SK-N-SH (cell line): ENCODE results near the gene NBEA. TPM values are rescaled to one million over a fixed set of nuclear protein-coding genes. Genes with fewer than 3 reads are reported as not detected.

Experiments
- CTCF ChIA-PET: fragments of 300-600, 350-600 bp; formaldehyde crosslinking; extraction: SDS; loops from one replicate; lab custom pipeline; 2021; lab: Yijun Ruan, JAX
- POLR2A ChIA-PET: fragments of 350-600 bp; sonication (Branson Sonifier 250); formaldehyde crosslinking; extraction: SDS; loops from one replicate; lab custom pipeline; 2020; ENCODE audit warnings: antibody characterized with exemption, inconsistent platforms; lab: Yijun Ruan, JAX
- DNase-seq: peaks from one replicate; pipeline ENCODE4 v3.0.0; 2012
- H2AFZ ChIP-seq: fragments of 200-600 bp; sonication (generic); 2 replicates; pipeline ENCODE4 v1.8.1; 2016; ENCODE audit warnings: antibody characterized with exemption, mild to moderate bottlenecking, low read depth
- H3F3A ChIP-seq: fragments of 200-600 bp; sonication (generic); replicated peaks from 2 replicates; pipeline ENCODE3; 2016; ENCODE audit warnings: antibody characterized with exemption, mild to moderate bottlenecking; ENCODE audit not compliant: insufficient read depth
- H3K27ac ChIP-seq, 2 experiments: fragments of 200-500 bp in 1 of 2; fragments of 200-600 bp in 1 of 2; sonication (Bioruptor generic) in 1 of 2; sonication (generic), shearing (Covaris generic) in 1 of 2; 2 replicates each; pipeline versions ENCODE4 v1.5.1 to v1.6.1; 2014 to 2016; ENCODE audit warnings: low read depth in 2 of 2, inconsistent platforms in 1 of 2, low read length in 1 of 2, mild to moderate bottlenecking in 1 of 2, mixed read lengths in 1 of 2
- H3K27me3 ChIP-seq: fragments of 200-600 bp; sonication (generic), shearing (Covaris generic); 2 replicates; pipeline ENCODE4 v1.6.1; 2016; ENCODE audit warnings: mixed run types; ENCODE audit not compliant: insufficient read depth
- H3K36me3 ChIP-seq, 2 experiments: fragments of 200-500 bp in 1 of 2; fragments of 200-600 bp in 1 of 2; sonication (Bioruptor generic) in 1 of 2; sonication (generic) in 1 of 2; replicated peaks in 1 of 2; 2 replicates each; pipeline versions ENCODE3 to v1.5.1; 2014 to 2016; ENCODE audit warnings: low read length in 1 of 2, mild to moderate bottlenecking in 1 of 2; ENCODE audit not compliant: insufficient read depth in 2 of 2, control insufficient read depth in 1 of 2
- H3K4me1 ChIP-seq, 2 experiments: fragments of 200-500 bp in 1 of 2; fragments of 200-600 bp in 1 of 2; sonication (Bioruptor generic) in 1 of 2; sonication (generic), shearing (Covaris generic) in 1 of 2; 2 replicates each; pipeline versions ENCODE4 v1.5.1 to v1.6.1; 2014 to 2016; ENCODE audit warnings: low read depth in 1 of 2, low read length in 1 of 2, mixed run types in 1 of 2; ENCODE audit not compliant: insufficient read depth in 2 of 2, control insufficient read depth in 1 of 2
- H3K4me2 ChIP-seq: fragments of 200-600 bp; sonication (generic), shearing (Covaris generic); 2 replicates; pipeline ENCODE4 v1.6.1; 2017; ENCODE audit warnings: mixed run types
- H3K4me3 ChIP-seq, 2 experiments: fragments of 200-500 bp in 1 of 2; fragments of 200-600 bp in 1 of 2; sonication (Bioruptor generic) in 1 of 2; sonication (generic), shearing (Covaris generic) in 1 of 2; 2 replicates each; pipeline versions ENCODE4 v1.5.1 to v1.8.1; 2014 to 2016; ENCODE audit warnings: low read depth in 2 of 2, inconsistent platforms in 1 of 2, low read length in 1 of 2, mild to moderate bottlenecking in 1 of 2, mixed read lengths in 1 of 2, moderate library complexity in 1 of 2
- H3K79me2 ChIP-seq: fragments of 200-600 bp; sonication (generic); 2 replicates; pipeline ENCODE4 v1.8.1; 2017; ENCODE audit warnings: mild to moderate bottlenecking; ENCODE audit not compliant: insufficient read depth
- H3K9ac ChIP-seq: fragments of 200-600 bp; sonication (generic); 2 replicates; pipeline ENCODE4 v1.6.1; 2017; ENCODE audit warnings: mixed run types
- H3K9me2 ChIP-seq: fragments of 200-600 bp; sonication (generic); 2 replicates; pipeline ENCODE4 v1.6.1; 2017; ENCODE audit warnings: mixed run types
- H3K9me3 ChIP-seq: fragments of 200-600 bp; sonication (generic); 2 replicates; pipeline ENCODE4 v1.6.1; 2017; ENCODE audit warnings: mixed run types, mild to moderate bottlenecking, moderate library complexity
- H4K20me1 ChIP-seq: fragments of 200-600 bp; sonication (generic); 2 replicates; pipeline ENCODE4 v1.6.1; 2017; ENCODE audit warnings: mild to moderate bottlenecking, mixed run types; ENCODE audit not compliant: insufficient read depth
- EP300 ChIP-seq, 2 experiments: IDR thresholded peaks; 2 replicates each; pipeline versions ENCODE4 v1.4.0 to v1.6.1; 2012; ENCODE audit warnings: borderline replicate concordance in 1 of 2, low read depth in 1 of 2, low read length in 1 of 2
- EZH2phosphoT487 ChIP-seq: fragments of 200-600 bp; sonication (generic); IDR thresholded peaks from 2 replicates; pipeline ENCODE4 v1.6.1; 2017; ENCODE audit warnings: low read depth, mixed run types, mild to moderate bottlenecking, antibody characterized with exemption, moderate library complexity, borderline replicate concordance
- FOSL2 ChIP-seq: IDR thresholded peaks from 2 replicates; pipeline ENCODE4 v1.4.0; 2012; ENCODE audit warnings: low read depth, mild to moderate bottlenecking, moderate library complexity, borderline replicate concordance
- FOXJ3 ChIP-seq: sonication (generic); formaldehyde crosslinking; IDR thresholded peaks from 2 replicates; pipeline ENCODE4 v1.5.1; 2020; ENCODE audit warnings: mild to moderate bottlenecking, missing genetic modification reagents
- JUND ChIP-seq: IDR thresholded peaks from 2 replicates; pipeline ENCODE4 v1.4.0; 2012
- NFIC ChIP-seq: IDR thresholded peaks from 2 replicates; pipeline ENCODE4 v1.4.0; 2012; ENCODE audit warnings: borderline replicate concordance
- TCF12 ChIP-seq: IDR thresholded peaks from 2 replicates; pipeline ENCODE4 v1.4.0; 2012
- TEAD4 ChIP-seq: IDR thresholded peaks from 2 replicates; pipeline ENCODE4 v1.4.0; 2012; ENCODE audit warnings: mild to moderate bottlenecking, borderline replicate concordance; ENCODE audit not compliant: insufficient read depth
- YY1 ChIP-seq: IDR thresholded peaks from 2 replicates; pipeline ENCODE4 v1.4.0; 2012; ENCODE audit warnings: low read depth, mild to moderate bottlenecking
- WGBS: methylation state at CpG from one replicate; pipeline ENCODE4 v1.1.6; 2017; ENCODE audit warnings: low lambda C conversion rate; 5-methylcytosine and 5-hydroxymethylcytosine counted together
- polyA plus RNA-seq, 3 experiments: library from polyadenylated mRNA; depleted of rRNA; stranded (reverse); fragments of >200 nt; gene quantifications; 2 replicates each; pipeline ENCODE4 v1.2.3, GENCODE V29; 2012
- TF ChIP-seq, protein P1 (sequence below): IDR thresholded peaks from 2 replicates; pipeline ENCODE4; 2012

The NBEA gene
- polyA plus RNA-seq, 1 of the 3 experiments (the other 2 are of a cell fraction) = 12.3 TPM

DNA sequence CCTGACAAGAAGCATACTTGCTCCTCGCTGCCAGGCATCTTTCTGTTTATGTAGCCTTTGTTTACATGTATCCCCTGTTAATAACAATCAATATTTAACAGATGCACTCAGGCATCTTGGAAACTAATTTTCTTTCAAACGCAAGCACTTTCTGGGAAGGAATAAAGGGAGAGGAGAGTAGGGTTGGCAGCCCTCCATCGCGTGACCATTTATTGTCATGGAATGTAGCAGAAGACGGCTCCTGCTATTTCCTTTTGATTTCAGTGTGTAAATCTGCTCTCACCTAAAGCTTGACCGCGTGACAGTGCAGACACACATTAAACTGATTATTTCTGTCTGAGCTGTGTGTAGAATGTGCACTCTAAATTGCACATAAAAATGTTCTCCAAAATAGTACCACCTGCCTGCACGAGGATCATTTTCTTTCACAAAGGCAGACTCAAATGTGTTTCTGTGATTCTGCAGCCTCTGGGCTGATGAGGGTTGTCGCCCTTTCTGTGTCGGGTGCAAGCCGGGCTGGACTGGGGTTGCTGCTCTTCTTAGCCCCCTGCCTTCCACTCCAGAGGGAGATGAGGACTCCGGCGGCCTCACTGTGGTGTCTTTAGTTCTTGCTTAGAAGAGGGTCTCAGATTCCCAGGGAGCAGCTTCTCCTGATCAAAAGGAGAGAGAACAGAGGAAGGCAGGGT lies 757.9 kb downstream of the NBEA start:
- Histone ChIP-seq H3K27me3 (no peaks in the 10 kb centered on the region), H2AFZ (peak overlapping the region; percentile 84), H4K20me1 (no peaks in the 10 kb centered on the region), H3F3A (peaks cover 16% of the 10 kb centered on the region), H3K9me3 (no peaks in the 10 kb centered on the region), H3K9me2 (no peaks in the 10 kb centered on the region), H3K79me2 (no peaks in the 10 kb centered on the region), H3K36me3 (no peaks in the 10 kb centered on the region), H3K4me1 (peaks cover 7 to 18% of the 10 kb centered on the region in 2 experiments; a peak in 3 of 4 replicates), H3K27ac (peak overlapping the region; percentile 58 to 64; a peak in 3 of 4 replicates), H3K9ac (peak overlapping the region; percentile 23; the same call in 1 of the 2 replicates), H3K4me3 (peak overlapping the region in 1 of 2 experiments; percentile 4; a peak in 1 of 4 replicates), H3K4me2 (peak overlapping the region; percentile 51)
- WGBS = 80% methylated on average over 13 of the region's 13 CpGs
- POLR2A ChIA-PET = interaction anchor here (0.6 kb wide), 1 partner anchor 67 kb away, joined by 3 read pairs; no protein-coding TSS in a partner anchor
- TF ChIP-seq NFIC (peak; percentile 47; the same call in 1 of the 2 replicates), EZH2phosphoT487 (no peak)
- DNase-seq = no peak
- CTCF ChIA-PET = no interaction called here

DNA sequence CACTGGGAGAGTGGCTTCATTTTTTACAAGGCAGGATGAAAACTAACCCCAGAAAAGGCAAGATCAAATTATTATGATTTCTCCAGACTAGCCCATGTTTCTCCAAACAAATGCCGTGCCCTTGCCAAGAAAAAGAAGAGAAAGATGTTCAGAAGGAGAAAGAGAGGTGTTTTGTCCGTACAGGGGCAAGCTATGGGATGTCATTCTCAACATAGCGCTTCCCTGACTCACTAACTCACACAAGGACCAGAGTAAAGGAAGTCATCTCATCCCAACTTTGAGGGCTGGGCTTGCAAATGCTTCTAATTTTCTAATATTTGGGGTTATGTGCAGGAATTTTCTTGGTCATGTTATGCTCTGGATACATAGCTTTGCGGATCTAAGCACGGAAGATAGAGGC lies 758.6 kb downstream of the NBEA start:
- peak overlapping the region; percentile 23; the same call in 1 of the 2 replicates for H3K9ac ChIP-seq
- no peaks in the 10 kb centered on the region for H3K79me2 ChIP-seq
- H3K9me3 ChIP-seq = no peaks in the 10 kb centered on the region
- 65% methylated on average over 5 of the region's 5 CpGs for WGBS
- no peaks in the 10 kb centered on the region for H3K9me2 ChIP-seq
- peak overlapping the region; percentile 58 to 64; a peak in 3 of 4 replicates for H3K27ac ChIP-seq
- no peaks in the 10 kb centered on the region for H4K20me1 ChIP-seq
- peaks cover 7 to 18% of the 10 kb centered on the region in 2 experiments; a peak in 3 of 4 replicates for H3K4me1 ChIP-seq
- no peaks in the 10 kb centered on the region for H3K36me3 ChIP-seq
- peak overlapping the region in 1 of 2 experiments; percentile 4; a peak in 1 of 4 replicates for H3K4me3 ChIP-seq
- peak overlapping the region; percentile 51 for H3K4me2 ChIP-seq
- DNase-seq = no peak
- peaks cover 16% of the 10 kb centered on the region for H3F3A ChIP-seq
- no peaks in the 10 kb centered on the region for H3K27me3 ChIP-seq
- ChIA-PET CTCF (no interaction called here), POLR2A (interaction anchor here (0.6 kb wide), 1 partner anchor 68 kb away, joined by 3 read pairs; no protein-coding TSS in a partner anchor)
- H2AFZ ChIP-seq = peak overlapping the region; percentile 84
- TF ChIP-seq TEAD4 (peak; percentile 62; the same call in 1 of the 2 replicates), NFIC (peak; percentile 54), FOXJ3 (CRISPR knock-in tag) (no peak), JUND (peak; percentile 48; the same call in 1 of the 2 replicates), TCF12 (peak; percentile 31; the same call in 1 of the 2 replicates), FOSL2 (peak; percentile 51; the same call in 1 of the 2 replicates), EP300 (IDR thresholded peaks at IDR 0.05; ENCODE audit: borderline replicate concordance in 1 of 2, low read depth in 1 of 2, low read length in 1 of 2) (no peak), YY1 (no peak)
- TF ChIP-seq, protein P1, sequence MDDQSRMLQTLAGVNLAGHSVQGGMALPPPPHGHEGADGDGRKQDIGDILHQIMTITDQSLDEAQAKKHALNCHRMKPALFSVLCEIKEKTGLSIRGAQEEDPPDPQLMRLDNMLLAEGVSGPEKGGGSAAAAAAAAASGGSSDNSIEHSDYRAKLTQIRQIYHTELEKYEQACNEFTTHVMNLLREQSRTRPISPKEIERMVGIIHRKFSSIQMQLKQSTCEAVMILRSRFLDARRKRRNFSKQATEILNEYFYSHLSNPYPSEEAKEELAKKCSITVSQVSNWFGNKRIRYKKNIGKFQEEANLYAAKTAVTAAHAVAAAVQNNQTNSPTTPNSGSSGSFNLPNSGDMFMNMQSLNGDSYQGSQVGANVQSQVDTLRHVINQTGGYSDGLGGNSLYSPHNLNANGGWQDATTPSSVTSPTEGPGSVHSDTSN = peak; percentile 23; the same call in 1 of the 2 replicates
